MG63 (cell line): ENCODE measurements around the gene TRIM64C. TPM values are rescaled to one million over a fixed set of nuclear protein-coding genes. Genes with fewer than 3 reads are reported as not detected.
"Not testable (repeated sequence)": the region's sequence is repeated elsewhere in the genome, so short reads cannot be mapped to it uniquely, and the experiment has no call there.

Experiments used
- DNase-seq: peaks from one replicate; pipeline ENCODE4 v3.0.0-alpha.2; 2020
- H3K27me3 ChIP-seq: fragments of 250-450 bp; sonication (Bioruptor Pico); 2 replicates; pipeline ENCODE4 v1.5.1; 2020; ENCODE audit warnings: mild to moderate bottlenecking, moderate library complexity
- H3K36me3 ChIP-seq: fragments of 250-450 bp; sonication (Bioruptor Pico); 2 replicates; pipeline ENCODE4 v1.5.1; 2020; ENCODE audit warnings: mild to moderate bottlenecking, moderate library complexity
- H3K4me3 ChIP-seq: fragments of 250-450 bp; sonication (Bioruptor Pico); 2 replicates; pipeline ENCODE4 v1.5.1; 2020; ENCODE audit warnings: mild to moderate bottlenecking, moderate library complexity
- H3K9me3 ChIP-seq: fragments of 250-450 bp; sonication (Bioruptor Pico); 2 replicates; pipeline ENCODE4 v1.5.1; 2020; ENCODE audit warnings: mild to moderate bottlenecking, moderate library complexity
- total RNA-seq: library from RNA; depleted of rRNA; stranded (reverse); fragments of >200 nt; shearing (Covaris generic); gene quantifications from 2 replicates; pipeline ENCODE4 v1.2.3, GENCODE V29; 2014; ENCODE audit warnings: low replicate concordance; rRNA removed

Gene TRIM64C
- not detected in 2 replicates for total RNA-seq

- not testable (repeated sequence) for H3K27me3 ChIP-seq, H3K9me3 ChIP-seq, DNase-seq, H3K36me3 ChIP-seq, H3K4me3 ChIP-seq
These were observed at the start of gene TRIM64C for GRCh38 chr11:49059012-49059411. TSS of gene TRIM64C (minus strand) at chr11:49059112. CDS start at chr11:49059112, 0 bp downstream.

- H3K4me3 ChIP-seq, DNase-seq, H3K27me3 ChIP-seq, H3K9me3 ChIP-seq, H3K36me3 ChIP-seq: not testable (repeated sequence)
These were observed 43.4 kb upstream of the TRIM64C start for GRCh38 chr11:49102356-49102755.

- H3K36me3 ChIP-seq, H3K4me3 ChIP-seq, DNase-seq, H3K9me3 ChIP-seq: not testable (repeated sequence)
- peaks cover 11% of the 10 kb centered on the region for H3K27me3 ChIP-seq
These were observed 11.0 kb upstream of the TRIM64C start for GRCh38 chr11:49069897-49070296.

- H3K4me3 ChIP-seq, H3K27me3 ChIP-seq, H3K9me3 ChIP-seq, DNase-seq, H3K36me3 ChIP-seq: not testable (repeated sequence)
These were observed 9.1 kb downstream of the TRIM64C start for GRCh38 chr11:49049821-49050220.

- not testable (repeated sequence) for H3K27me3 ChIP-seq, H3K9me3 ChIP-seq, DNase-seq, H3K4me3 ChIP-seq, H3K36me3 ChIP-seq
These were observed 10.7 kb downstream of the TRIM64C start for GRCh38 chr11:49048229-49048628.

- not testable (repeated sequence) for H3K4me3 ChIP-seq, DNase-seq
These were observed 30.4 kb downstream of the TRIM64C start, which contains the start of gene TRIM49B for GRCh38 chr11:49028523-49028922. TSS of gene TRIM49B (plus strand) at chr11:49028823. CDS start at chr11:49031600, 2,777 bp downstream.

More at GRCh38 chr11:49028523-49028922, 30.4 kb downstream of the TRIM64C start, which contains the start of gene TRIM49B:
- not testable (repeated sequence) for H3K27me3 ChIP-seq, H3K36me3 ChIP-seq, H3K9me3 ChIP-seq

Other genes starting within 250 kb of the TRIM64C start
- not detected in 2 replicates for gene TRIM51G, start 75.2 kb downstream of the TRIM64C start, total RNA-seq
- not detected in 2 replicates for gene TRIM49B, start 30.3 kb downstream of the TRIM64C start, total RNA-seq
- not detected in 2 replicates for gene FOLH1, start 149.5 kb upstream of the TRIM64C start, total RNA-seq